HG02981 (cell line): Measurements from ENCODE around the gene NCOR2.
"Not testable (repeated sequence)": the region's sequence is repeated elsewhere in the genome, so short reads cannot be mapped to it uniquely, and the experiment has no call there.

Experiments
- ATAC-seq: cut with Tn5 transposase; IDR thresholded peaks from one replicate; pipeline ENCODE4 v1.9.1; 2021; ENCODE audit warnings: mild to moderate bottlenecking, moderate library complexity; ENCODE audit not compliant: unreplicated experiment

Gene NCOR2

DNA sequence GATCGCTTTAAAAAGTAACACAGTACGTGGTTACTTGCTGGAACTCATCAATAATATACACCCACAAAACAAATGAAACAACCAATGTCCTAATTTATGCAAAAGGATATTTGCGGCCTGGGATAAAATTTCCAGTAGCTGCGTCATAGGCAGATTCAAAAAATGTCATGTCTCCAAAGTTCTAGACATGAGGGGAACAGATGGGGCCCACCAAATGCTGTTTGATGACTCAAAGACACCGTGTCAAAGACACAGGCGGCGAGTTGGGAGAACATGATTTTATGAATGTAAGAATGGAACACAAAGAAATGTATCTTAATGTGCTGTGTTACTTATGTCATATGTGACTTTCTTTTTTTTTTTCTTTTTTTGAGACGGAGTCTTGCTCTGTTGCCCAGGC, 34.3 kb upstream of the NCOR2 start:
- ATAC-seq, result no peak

DNA sequence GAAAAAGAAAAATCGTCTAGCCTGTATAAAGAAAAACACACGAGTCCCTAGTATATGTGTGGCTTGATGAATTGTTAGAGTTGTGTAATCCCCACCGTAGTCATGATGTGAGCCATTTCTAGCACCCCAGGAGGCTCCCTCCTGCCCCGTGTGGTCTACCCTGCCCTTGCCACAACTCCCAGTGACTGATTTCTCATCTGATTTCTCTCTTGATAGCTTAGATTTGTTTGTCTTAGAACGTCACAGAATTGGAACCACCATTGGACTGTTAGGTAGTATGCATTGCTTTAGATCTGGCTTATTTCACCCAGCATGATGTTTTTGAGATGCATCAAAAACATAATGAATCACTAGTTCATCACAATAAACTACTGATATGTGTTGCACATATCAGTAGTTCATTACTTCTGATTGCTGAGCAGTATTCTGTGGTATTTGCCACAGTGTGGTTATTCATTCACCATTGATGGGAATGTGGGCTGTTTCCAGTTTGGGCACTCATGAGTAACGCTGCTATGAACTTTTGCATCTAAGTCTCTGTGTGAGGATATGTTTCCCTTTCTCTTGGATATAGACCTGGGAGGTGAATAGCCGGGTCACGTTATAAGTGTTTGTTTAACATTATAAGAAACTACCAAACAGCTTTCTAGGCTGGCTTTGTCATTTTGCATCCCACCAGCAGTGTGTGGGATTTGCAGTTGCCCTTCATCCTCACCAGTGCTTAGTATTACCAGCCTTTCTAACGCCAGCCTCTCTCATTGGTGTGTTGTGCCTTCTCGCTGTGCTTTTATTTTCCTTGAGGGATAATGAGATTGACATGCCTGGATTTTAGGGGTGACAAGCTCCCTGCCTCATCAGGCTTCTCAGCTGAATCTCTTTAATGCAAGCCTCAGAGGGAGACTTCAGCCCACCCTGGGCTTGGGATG, 31.9 kb upstream of the NCOR2 start:
- ATAC-seq, result no peak

DNA sequence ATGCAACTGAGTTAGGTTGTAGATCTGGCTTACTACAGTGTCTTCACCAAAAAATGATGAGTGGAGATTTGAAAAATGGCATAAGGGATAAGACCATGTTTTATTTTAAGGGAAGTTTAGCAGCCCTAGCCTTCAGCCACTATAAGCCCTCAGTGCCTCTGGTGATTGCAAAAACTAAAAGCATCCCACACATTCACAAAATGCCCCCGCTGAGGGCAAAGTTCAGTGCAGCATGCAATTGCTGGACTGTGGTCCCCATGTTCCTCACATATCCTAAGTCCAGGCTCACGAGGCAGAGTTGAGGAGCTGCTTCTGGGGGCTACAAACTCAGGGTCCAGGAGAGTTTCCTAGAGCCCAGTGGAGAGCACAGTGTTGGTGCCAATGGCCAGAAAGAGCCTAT, 29.6 kb upstream of the NCOR2 start:
- ATAC-seq, result no peak

DNA sequence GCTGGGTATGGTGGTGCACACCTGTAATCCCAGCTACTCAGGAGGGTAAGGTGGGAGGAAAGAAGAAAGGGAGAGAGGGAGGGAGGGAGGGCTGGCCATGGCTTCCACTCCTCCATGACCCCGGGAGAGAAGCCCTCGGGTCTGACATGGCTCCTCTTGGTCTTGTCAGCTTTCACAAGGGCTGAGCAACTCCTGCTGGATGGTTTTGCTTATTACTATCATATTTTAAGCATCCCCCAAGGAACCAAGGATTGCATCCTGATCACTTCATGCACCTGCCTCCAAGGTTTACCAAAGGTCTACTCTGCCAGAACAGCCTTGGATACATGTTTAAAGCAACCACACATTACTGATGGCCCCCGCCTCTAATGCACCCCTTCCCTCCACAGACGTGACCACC, 28.0 kb upstream of the NCOR2 start:
- ATAC-seq, result no peak

DNA sequence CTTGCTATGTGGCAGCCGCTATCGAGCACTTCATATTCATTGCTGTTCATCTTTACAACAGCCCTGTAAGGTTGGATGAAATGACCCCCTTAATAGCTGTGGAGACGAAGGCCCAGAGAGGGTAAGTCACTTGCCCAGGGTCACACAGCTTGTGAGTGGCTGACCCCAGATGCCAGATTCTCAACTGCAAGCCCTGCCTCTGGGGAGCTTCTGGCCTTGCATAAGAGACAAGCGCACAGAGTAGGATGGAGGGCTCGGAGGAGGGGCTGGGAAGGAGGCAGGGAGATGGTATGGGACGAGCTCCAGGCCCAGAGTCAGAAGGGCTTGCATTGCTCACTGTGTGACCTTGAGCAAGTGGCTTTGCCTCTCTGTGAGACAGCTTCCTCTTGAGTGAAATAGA, 27.4 kb upstream of the NCOR2 start:
- ATAC-seq, result no peak

DNA sequence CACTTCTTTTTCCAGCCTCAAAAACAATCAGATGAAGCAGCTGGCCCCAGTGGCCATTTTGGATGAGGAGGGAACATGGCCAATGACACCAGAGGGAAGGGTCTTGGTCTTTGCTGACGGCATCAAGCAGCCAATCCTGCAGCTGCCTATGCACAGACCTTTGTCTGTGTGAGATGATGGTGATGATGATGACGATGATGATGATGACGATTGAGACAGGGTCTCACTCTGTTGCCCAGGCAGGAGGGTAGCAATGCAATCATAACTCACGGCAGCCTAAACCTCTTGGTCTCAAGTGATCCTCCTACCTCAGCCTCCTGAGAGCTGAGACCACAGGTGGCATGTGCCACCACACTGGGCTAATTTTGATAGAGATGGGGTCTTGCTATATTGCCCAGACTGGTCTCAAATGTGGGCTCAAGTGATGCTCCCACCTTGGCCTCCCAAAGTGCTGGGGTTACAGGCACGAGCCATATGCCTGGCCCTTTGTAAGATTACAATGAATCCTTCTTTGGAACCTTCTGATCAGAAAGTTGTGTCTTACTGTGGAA, 26.5 kb upstream of the NCOR2 start:
- ATAC-seq, result no peak

DNA sequence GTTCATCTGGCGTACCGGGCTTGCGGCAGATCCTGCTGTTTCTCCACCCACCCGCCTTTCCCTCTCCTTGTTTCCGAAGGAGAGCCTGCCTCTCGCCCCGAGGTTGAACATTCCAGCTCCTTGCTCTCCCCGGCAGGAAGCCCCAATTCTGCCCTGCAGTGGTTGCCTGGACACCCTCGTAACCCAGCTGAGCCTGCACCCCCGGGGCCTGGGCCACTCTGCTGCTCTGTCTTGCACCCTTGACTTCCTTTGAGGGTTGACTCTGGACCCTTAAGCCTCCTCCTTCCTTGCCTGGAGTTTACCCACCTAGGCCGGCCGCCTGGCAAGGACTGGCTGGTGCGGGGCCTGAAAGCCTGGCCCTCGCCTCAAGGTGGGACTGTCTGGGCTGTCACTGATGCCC, 25.8 kb upstream of the NCOR2 start:
- no peak for ATAC-seq

DNA sequence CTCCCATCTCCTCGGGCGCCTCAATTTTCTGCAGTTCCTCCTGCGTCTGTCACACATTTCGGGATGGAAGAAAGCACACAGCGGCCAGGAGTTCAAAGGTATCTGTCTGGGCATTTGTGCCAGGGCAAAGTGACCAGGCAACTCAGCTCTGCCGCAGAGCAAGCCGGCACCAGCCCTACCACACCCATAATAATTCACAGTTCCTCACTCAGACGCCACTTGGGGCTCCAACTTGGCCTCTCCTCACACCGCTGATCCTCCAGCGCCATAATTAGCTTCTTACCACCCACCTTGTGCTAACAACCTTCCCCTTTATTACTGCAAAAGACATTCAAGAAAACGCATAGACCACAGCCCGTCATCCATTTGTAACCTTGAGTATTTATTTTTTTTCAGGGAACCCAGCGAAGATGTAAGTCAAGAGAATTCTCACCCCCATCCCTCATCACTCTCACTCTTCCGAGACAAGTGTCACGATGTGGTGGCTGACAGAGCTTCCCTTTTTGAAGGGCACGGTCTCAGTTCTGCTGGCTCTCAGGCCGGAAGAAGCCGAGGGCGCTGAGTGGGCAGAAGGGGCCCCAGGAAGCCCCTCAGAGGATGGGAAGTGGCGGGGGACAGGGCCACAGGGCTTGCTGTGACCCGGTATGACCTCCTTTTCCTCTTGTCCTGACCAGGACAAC, 25.2 kb upstream of the NCOR2 start:
- no peak for ATAC-seq

DNA sequence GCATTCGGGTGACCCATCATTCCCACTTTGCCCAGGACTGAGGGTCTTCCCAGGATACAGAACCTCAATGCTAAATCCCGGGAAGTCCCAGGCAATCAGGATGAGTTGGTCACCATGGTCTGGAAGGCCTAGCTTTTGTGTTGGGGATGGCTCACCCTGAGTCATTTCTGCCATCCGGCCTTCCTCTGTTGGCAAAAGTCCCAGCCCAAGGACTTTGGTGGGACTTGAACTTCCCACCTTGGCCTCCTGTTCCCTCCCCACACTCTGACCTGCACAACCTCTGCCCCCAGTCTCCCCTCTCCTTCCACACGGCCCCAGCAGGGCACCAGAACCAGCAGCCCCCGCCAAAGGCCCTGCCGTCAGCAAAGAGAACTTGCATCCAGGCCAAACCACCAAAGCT, 24.6 kb upstream of the NCOR2 start:
- ATAC-seq, result no peak

DNA sequence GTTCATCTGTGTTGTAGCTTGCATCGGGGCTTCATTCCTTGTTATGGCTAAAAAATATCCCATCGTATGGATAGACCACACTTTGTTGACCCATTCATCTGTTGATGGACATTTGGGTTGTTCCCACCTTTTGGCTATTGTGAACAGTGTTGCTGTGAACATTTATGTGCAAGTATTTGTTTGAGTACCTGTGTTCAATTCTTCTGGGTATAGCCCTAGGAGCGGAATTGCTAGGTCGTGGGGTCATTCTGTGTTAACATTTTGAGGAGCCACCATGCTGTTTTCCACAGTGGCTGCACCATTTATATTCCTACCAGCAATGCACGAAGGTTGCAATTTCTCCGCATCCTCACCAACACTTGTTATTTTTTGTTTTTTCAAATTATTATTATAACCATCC, 23.0 kb upstream of the NCOR2 start:
- no peak for ATAC-seq

DNA sequence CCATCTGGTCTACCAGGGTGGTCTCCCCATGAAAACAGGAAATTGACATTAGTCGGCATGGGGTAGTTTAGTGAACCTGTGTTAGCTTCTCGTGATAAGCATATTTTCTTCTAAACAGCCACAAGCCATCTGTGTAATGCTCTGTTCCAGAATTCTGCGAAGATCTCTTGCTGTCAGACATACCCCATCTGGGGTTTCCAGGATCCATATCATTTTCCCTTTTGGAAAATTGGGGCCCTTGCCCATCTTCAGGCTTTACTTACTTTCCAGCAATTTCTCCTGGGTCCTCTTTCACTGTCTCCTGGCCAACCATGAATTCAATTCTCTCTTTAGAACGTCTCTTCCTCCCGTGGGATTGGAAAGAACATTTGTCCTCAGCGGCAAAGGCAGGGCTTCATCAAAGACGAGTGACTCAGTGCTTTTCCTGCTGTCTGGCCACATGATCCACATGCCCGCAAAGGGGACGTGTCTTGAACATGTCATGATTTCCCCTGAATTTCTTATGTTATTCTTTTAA, 21.4 kb upstream of the NCOR2 start:
- ATAC-seq, result no peak

DNA sequence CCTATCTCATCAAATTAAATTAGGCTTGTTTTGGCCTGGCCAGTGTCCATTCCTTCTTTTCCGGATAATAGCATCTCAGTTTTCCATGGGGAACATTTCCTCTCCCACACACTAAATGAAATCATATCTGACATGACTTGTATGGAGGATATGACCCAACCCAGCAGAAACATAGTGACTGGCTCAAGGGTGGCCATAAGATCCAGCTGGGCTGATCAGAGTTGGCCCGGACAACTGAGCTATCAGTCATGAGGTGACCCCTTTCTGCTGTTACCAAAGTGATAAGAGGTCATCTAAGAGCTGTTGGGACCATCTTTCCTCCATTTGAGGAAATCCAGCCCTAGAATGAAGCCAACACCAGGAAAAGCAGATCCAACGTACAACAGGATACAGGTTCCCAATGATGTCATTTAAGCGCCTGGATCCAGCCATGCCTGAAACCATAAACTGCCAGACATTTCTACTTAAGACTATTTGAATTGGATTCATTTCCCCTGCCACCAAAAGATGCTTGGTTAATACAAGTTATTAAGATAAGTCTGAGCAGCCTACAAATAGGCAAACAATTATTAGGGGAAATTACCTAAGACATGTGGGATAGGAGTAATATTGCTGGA, 20.7 kb upstream of the NCOR2 start:
- no peak for ATAC-seq

DNA sequence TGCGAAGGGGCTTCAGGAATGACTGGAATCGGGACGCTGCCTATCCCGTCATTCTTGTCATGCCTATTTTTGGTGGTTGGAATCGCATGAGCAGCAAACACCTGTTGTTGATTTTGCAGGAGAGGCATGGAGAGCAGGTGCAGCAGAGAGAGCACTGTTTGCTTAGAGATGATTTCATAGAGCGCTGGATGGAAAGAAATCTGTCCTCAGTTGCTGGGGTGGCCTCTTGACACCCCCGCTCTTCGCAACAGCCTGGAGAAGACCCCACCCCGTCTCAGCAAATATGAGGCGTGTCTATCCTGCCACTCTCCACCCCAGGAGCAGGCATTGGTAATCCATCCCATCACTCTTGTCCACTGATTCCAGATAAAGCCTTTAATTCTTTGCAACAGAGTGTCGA, 19.3 kb upstream of the NCOR2 start:
- no peak for ATAC-seq

DNA sequence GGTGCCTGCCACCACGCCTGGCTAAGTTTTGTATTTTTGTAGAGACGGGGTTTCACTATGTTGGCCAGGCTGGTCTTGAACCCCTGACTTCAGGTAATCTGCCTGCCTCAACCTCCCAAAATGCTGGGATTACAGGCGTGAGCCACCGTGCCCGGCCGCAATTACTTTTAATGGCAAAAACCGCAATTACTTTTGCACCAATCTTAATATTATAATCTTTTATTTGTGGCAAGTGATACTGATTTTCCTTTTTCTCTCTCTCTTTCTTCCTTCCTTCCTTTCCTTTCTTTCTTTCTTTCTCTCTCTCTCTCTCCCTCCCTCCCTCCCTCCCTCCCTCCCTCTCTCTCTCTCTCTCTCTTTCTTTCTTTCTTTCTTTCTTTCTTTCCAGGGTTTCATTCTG, 17.1 kb upstream of the NCOR2 start:
- ATAC-seq, result not testable (repeated sequence)

DNA sequence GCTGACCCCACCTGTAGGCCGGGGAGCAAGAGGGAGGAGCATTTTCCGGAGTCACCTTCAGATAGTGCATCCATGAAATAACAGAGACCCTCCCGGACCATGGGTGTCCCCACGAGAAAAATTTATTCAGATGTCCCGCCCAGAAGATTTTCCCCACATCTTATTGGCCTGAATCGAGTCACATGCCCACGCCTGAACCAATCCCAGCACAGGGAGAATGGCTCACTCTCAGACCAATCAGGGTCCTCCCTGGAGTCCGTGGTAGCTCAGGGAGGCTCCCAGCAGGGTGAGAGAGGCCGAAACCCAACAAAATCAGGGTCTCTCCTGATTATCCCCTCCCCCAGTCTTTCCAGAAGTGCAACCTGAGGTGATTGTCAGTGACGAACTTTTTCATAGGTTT, 16.4 kb upstream of the NCOR2 start:
- ATAC-seq, result no peak

DNA sequence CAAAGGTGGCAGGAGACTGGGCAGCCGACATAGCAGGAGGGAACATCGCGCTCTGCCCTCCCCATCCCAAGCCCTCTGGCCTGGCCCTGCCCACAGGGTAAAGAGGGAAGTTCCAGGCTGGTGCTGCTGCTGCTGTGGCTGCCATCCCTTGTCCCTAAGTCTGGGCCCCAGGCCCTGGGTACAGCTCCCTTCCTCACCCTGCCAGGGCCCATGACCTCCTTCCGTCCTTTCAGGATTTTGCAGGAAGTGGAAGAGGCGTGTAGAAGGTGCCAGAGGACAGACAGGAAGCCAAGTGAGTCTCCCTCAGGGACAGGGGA, 14.7 kb upstream of the NCOR2 start:
- ATAC-seq, result no peak

DNA sequence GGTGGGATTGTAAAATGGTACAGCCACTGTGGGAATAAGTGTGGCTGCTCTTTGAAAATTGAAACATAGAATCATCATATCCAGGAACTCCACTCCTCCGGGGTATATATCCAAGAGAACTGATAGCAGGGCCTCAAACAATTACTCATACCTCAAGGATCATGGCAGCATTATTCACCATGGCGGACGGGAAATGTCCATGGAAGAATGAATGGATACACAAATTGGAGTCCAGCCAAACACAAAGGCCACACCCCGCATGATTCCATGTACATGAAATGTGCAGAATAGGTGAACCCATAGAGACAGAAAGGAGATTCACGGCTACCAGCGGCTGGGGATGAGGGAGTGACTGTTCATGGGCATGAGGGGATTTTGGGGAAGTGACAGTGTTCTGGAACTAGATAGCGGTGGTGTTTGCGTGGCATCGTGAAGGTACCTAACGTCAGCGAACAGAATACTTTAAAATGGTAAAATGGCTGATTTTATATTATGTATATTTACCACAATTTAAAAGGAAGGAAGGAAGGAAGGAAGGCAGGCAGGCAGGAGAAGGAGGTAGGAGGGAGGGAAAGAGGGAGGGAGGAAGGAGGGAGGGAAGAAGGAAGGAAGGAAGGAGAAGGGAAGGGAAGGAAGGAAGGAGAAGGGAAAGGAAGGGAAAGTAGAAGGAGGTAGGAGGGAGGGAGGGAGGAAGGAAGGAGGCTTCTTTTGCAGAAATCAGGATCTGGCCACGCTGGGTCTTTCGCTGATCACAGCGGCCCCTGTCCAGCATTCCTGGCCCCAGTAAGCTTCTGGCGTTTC, 14.1 kb upstream of the NCOR2 start:
- ATAC-seq, result no peak

DNA sequence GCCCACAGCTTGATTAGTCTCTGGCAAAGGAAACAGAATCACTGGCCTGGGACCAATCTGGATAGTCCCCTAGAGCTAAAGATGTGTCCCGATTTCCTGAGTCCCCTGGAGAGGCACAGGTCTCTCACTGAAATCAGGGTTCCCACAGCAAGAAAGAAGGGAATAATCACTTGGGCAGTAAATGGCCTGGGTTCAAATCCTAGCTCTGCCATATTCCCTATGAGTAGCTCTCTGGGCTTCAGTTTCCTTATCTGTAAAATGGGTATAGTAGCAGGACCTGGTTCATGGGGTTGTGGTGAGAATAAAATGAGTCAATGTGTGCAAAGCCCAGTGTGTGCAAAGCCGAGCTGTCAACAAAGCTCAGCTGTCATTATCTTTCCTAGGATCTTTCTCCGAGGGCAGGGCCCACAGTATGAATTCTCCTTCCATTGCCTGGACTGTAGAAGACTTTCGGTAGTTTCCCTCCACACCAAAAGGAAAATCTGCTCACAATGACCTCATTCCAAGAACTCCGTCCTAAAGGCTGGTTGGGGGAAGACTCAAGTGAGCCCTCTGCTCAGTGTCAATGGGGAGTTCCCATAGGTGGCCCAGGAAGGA, 12.6 kb upstream of the NCOR2 start:
- ATAC-seq, result no peak

DNA sequence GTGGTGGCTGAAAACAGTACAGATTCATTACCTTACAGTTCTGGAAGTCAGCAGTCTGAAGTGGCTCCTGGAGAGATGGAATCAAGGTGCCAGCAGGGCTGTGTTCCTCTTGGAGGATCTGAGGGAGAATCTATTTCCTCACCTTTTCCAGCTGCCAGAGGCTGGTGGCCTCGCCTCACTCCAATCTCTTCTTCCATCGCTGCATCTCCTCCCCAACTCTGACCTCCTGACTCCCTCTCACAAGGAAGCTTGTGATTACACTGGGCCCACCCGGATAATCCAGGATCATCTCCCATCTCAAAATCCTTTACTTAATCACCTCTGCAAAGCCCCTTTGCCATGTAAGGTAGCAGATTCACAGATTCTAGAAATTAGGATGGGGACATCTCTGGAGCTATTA, 11.4 kb upstream of the NCOR2 start:
- ATAC-seq, result no peak

DNA sequence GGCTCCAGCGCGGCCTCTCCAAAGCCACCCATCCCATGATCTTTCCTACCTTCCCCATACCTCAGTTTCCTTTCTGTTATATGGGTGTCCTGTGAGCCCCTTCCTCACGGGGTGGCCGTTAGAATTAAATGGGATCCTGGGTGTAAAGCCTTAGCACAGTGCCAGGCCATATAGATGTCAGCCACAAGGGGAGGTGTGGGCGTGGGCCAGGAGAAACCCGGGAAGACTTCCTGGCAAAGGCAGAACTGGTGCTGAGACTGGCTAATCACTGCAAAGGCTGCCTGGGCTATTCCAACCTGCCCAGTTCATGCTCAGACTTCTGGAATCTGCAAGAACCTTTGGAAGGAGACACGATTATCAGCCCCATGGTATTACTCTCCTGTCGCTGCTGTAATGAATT, 11.0 kb upstream of the NCOR2 start:
- ATAC-seq, result no peak
